Renal pelvis (tissue), 4 donors: ENCODE measurements around the gene SNX17. TPM values are rescaled to one million over a fixed set of nuclear protein-coding genes. Genes with fewer than 3 reads are reported as not detected.
"Not testable (repeated sequence)": the region's sequence is repeated elsewhere in the genome, so short reads cannot be mapped to it uniquely, and the experiment has no call there.

ENCODE experiments used
- DNase-seq: peaks from one replicate; pipeline ENCODE4 v3.0.0-alpha.2; 2013
- polyA plus RNA-seq, 3 donors: library from polyadenylated mRNA; unstranded; fragments of 120-200 nt; gene quantifications; one replicate each; pipeline ENCODE4 v1.2.1, GENCODE V29; 2013; ENCODE audit not compliant: insufficient read length in 3 of 3

Gene SNX17
- polyA plus RNA-seq, 3 donors: 108 to 121 (median 109) TPM

GRCh38 chr2:27381577-27382181 is 11.3 kb downstream of the SNX17 start:
- DNase-seq: no peak

GRCh38 chr2:27390822-27391679 is 20.6 kb downstream of the SNX17 start:
- no peak for DNase-seq

- DNase-seq: no peak
Observed at GRCh38 chr2:27393225-27393624, 22.8 kb downstream of the SNX17 start.

GRCh38 chr2:27398962-27399361 is 28.5 kb downstream of the SNX17 start:
- no peak for DNase-seq

GRCh38 chr2:27400348-27401135 is 30.1 kb downstream of the SNX17 start:
- no peak for DNase-seq

GRCh38 chr2:27407798-27408491 is 37.5 kb downstream of the SNX17 start:
- DNase-seq: peak; percentile 65

GRCh38 chr2:27408601-27409320 is 38.3 kb downstream of the SNX17 start:
- DNase-seq: no peak

- peak; percentile 94 for DNase-seq
Observed at GRCh38 chr2:27409321-27410073, 39.1 kb downstream of the SNX17 start, which contains the start of gene PPM1G. TSS of gene PPM1G (minus strand) at chr2:27409591. CDS start at chr2:27409422, 169 bp downstream.

GRCh38 chr2:27412419-27413152 is 42.2 kb downstream of the SNX17 start:
- no peak for DNase-seq

- no peak for DNase-seq
Observed at GRCh38 chr2:27416151-27416550, 45.7 kb downstream of the SNX17 start.

GRCh38 chr2:27420996-27421395 is 50.6 kb downstream of the SNX17 start:
- DNase-seq: no peak

GRCh38 chr2:27421660-27422250 is 51.3 kb downstream of the SNX17 start:
- no peak for DNase-seq

- no peak for DNase-seq
Observed at GRCh38 chr2:27422958-27423357, 52.5 kb downstream of the SNX17 start.

- DNase-seq: not testable (repeated sequence)
Observed at GRCh38 chr2:27425039-27425438, 54.6 kb downstream of the SNX17 start.

Other genes with a start within 250 kb of the SNX17 start
- 1 to 10 TPM; 1.3 to 2.5 (median 1.4) TPM for gene ABHD1, start 246.8 kb upstream of the SNX17 start, polyA plus RNA-seq
- 10 to 100 TPM; 49.2 to 59.0 (median 51.6) TPM for gene PREB, start 236.0 kb upstream of the SNX17 start, polyA plus RNA-seq
- not detected for gene PRR30, start 231.2 kb upstream of the SNX17 start, polyA plus RNA-seq
- gene TCF23, start 221.6 kb upstream of the SNX17 start, polyA plus RNA-seq: under 1 TPM; 0.50 to 0.66 (median 0.55) TPM
- 100 to 1,000 TPM; 158 to 166 (median 164) TPM for gene ATRAID, start 158.6 kb upstream of the SNX17 start, polyA plus RNA-seq
- 10 to 100 TPM; 46.6 to 56.2 (median 48.8) TPM for gene SLC5A6, start 158.3 kb upstream of the SNX17 start, polyA plus RNA-seq
- 10 to 100 TPM; 58.5 to 59.9 (median 58.9) TPM for gene CAD, start 153.2 kb upstream of the SNX17 start, polyA plus RNA-seq
- gene SLC30A3, start 107.6 kb upstream of the SNX17 start, polyA plus RNA-seq: 10 to 100 TPM in 2 of 3 donors, 1 to 10 TPM in 1; 7.6 to 13.2 (median 10.8) TPM
- 1 to 10 TPM in 2 of 3 donors, under 1 TPM in 1; 0.60 to 2.6 (median 1.4) TPM for gene DNAJC5G, start 95.2 kb upstream of the SNX17 start, polyA plus RNA-seq
- 1 to 10 TPM; 4.4 to 8.2 (median 7.6) TPM for gene TRIM54, start 88.2 kb upstream of the SNX17 start, polyA plus RNA-seq
- 1 to 10 TPM in 2 of 3 donors, under 1 TPM in 1; 0.62 to 1.6 (median 1.0) TPM for gene UCN, start 62.2 kb upstream of the SNX17 start, polyA plus RNA-seq
- gene MPV17, start 47.5 kb upstream of the SNX17 start, polyA plus RNA-seq: 10 to 100 TPM; 72.3 to 89.1 (median 88.3) TPM
- gene GTF3C2, start 13.9 kb upstream of the SNX17 start, polyA plus RNA-seq: 10 to 100 TPM; 69.1 to 80.2 (median 79.8) TPM
- gene EIF2B4, start 278 bp upstream of the SNX17 start, polyA plus RNA-seq: 10 to 100 TPM; 52.5 to 55.1 (median 53.0) TPM
- 10 to 100 TPM; 23.7 to 27.3 (median 24.6) TPM for gene ZNF513, start 10.1 kb downstream of the SNX17 start, polyA plus RNA-seq
- 100 to 1,000 TPM in 1 of 3 donors, 10 to 100 TPM in 2; 91.2 to 107 (median 96.4) TPM for gene PPM1G, start 39.0 kb downstream of the SNX17 start, polyA plus RNA-seq
- 100 to 1,000 TPM; 128 to 141 (median 133) TPM for gene NRBP1, start 58.0 kb downstream of the SNX17 start, polyA plus RNA-seq
- 10 to 100 TPM in 1 of 3 donors, 1 to 10 TPM in 2; 6.1 to 10.6 (median 9.5) TPM for gene KRTCAP3, start 71.8 kb downstream of the SNX17 start, polyA plus RNA-seq
- gene IFT172, start 119.1 kb downstream of the SNX17 start, polyA plus RNA-seq: 10 to 100 TPM; 41.0 to 76.4 (median 66.0) TPM
- gene FNDC4, start 124.6 kb downstream of the SNX17 start, polyA plus RNA-seq: 1 to 10 TPM; 6.6 to 8.3 (median 8.1) TPM
- under 1 TPM in 2 of 3 donors, not detected in 1; 0.10 to 0.40 TPM for gene GCKR, start 126.2 kb downstream of the SNX17 start, polyA plus RNA-seq
- 10 to 100 TPM; 72.1 to 84.9 (median 75.1) TPM for gene ZNF512, start 212.4 kb downstream of the SNX17 start, polyA plus RNA-seq